GM19351 (cell line): Measurements from ENCODE around the gene ROPN1L.
"Not testable (repeated sequence)": the region's sequence is repeated elsewhere in the genome, so short reads cannot be mapped to it uniquely, and the experiment has no call there.

ENCODE experiments used
- ATAC-seq: cut with Tn5 transposase; IDR thresholded peaks from one replicate; pipeline ENCODE4 v1.9.1; 2021; ENCODE audit warnings: mild to moderate bottlenecking, moderate library complexity; ENCODE audit not compliant: unreplicated experiment

Gene ROPN1L

DNA sequence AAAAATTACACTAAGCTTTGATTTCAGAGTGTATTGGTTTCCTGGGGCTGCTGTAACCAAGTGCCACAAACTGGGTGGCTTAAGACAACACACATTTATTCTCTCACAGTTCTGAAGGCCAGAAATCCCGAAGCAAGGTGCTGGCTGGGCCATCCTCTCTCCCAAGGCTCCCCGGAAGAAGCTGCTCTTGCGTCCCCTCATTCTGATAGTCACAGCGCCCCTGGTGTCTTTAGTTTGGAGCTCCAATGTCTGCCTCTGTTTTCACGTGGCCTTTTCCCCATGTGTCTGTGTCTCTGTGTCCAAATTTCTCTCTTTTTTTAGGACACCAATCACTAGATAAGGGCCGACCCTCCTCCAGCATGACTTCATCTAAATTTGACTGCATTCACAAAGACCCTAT, 56.7 kb downstream of the ROPN1L start:
- no peak for ATAC-seq

DNA sequence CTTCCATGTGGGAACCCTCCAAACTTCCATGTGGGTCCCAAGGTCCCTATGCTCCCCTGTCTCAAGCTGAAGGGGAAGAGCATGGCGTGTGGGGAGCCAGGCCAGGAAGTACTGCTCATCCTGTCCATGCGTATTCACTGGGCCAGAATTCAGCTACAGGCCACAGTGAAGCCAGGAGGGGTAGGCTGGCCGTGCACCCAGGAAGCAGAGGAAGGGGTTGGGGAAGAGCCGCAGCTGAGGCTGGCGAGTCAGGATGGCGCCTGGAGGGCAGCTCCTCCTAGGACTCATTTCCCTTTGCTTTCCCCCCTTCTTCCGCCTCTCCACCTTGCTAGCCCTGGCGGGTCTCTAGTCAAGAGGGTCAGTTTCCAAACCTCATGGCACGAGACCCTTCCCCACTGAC, 57.4 kb downstream of the ROPN1L start:
- ATAC-seq = no peak

DNA sequence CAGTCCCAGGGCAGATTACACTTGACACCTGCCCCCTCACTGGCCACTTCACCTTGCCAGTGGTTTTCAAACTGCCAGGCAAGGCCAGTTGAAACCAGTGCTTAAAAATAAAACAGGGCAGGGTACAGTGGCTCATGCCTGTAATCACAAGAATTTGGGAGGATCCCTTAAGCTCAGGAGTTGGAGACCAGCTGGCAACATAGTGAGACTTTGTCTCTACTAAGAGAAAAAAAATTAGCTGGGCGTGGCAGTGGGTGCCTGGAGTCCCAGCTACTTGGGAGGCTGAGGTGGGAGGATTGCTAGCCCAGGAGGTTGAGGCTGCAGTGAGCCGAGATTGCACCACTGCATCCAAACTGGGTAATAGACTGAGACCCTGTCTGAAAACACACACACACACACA, 58.1 kb downstream of the ROPN1L start:
- no peak for ATAC-seq

DNA sequence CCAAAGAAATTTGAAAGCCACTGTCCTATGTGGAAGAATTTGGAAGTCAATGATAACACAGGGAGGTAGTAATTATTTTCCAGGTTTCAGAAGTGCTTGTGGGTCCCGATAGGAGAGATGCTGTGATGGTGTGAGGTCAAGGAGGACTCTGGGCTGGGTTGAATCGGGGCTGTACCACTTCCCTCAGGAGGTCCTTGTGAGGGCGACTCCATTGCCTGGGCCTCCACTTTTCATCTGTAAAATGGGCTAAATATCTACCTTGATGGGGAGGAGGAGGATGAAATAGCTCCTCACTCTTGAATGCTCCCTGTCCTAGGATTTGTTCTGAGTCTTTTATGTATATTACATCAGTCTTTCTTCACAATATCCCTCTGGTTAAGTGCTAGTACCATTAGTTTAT, 59.0 kb downstream of the ROPN1L start:
- ATAC-seq = no peak

DNA sequence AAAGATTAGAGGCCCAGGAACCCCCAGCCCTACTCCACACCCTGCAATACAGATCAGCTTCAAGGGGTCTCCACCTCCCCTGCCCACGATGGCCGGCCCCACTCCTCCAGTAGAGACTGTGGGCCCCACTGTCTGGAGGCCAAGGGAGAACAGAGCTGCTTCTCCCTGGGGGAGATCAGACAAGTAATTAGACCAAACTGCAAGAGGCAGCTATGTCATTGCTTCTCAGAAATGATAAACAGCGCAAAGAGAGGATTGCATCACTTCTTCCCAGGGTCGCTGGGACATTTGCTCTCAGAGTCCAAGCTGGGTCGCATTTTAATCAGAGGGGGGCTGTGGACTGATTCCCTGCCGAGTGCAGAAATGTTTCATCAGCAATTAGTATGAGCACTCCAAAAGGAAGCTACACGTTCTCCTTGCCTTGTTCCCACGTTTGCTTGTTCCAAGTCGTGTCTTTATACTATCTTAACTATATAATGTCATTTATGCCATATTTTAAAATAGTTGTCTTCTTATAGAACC, 59.9 kb downstream of the ROPN1L start:
- ATAC-seq = no peak

DNA sequence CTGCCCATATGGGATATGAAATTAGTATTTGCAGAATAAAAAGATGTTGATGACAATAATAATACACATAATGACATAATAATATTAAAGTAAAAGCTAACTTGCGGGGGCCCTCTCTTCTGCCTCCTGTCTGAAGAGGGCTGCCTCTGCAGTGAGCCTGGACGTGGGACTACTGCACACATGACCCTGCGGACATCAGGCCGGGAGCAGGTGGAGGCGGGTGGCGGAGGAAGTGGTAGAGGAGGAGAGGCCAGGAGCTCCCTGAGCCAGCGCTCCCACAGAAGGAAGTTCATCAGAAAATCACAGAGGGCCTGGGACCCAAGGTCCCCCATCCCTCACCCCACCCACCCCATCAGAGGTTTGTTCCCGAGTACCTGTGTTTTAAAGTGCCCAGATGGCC, 60.5 kb downstream of the ROPN1L start:
- ATAC-seq = no peak

DNA sequence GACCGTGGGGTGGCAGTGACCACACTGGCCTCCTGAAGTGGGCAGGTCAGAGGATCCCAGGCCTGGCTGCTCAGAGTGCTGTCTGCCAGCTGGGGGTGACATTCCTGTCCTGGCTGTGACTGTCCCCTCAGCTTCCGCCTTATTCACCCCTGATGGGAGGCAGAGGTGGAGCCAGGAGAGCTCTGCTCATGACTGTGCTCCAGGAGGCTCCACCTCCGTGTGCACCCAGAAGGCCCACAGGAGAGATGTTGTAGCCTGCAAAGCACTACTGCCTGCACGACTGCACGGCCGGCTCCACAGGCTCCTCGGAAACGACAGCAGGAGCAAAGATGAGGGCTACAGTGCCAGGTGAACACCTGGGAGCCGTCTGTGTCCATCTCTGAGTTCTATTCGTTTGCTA, 60.9 kb downstream of the ROPN1L start:
- no peak for ATAC-seq

DNA sequence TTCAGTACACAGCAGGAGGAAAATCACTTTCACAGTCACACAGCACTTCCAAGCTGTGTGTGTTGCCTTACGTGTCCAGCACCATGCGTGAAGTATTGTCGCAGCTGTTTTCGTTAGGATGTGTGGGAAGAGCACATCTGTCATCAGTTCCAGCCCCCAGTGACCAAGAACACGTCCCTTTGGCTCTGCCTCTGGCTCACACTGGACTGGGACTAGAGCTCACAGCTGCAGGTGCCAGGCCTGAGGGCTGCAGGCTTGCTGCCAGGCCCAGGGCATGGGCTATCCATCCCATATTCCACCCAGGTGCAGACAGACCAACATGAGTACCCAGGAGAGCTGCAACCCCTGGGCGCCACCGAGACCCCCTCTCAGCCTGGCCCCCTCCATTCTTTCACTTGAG, 61.6 kb downstream of the ROPN1L start:
- ATAC-seq = no peak

DNA sequence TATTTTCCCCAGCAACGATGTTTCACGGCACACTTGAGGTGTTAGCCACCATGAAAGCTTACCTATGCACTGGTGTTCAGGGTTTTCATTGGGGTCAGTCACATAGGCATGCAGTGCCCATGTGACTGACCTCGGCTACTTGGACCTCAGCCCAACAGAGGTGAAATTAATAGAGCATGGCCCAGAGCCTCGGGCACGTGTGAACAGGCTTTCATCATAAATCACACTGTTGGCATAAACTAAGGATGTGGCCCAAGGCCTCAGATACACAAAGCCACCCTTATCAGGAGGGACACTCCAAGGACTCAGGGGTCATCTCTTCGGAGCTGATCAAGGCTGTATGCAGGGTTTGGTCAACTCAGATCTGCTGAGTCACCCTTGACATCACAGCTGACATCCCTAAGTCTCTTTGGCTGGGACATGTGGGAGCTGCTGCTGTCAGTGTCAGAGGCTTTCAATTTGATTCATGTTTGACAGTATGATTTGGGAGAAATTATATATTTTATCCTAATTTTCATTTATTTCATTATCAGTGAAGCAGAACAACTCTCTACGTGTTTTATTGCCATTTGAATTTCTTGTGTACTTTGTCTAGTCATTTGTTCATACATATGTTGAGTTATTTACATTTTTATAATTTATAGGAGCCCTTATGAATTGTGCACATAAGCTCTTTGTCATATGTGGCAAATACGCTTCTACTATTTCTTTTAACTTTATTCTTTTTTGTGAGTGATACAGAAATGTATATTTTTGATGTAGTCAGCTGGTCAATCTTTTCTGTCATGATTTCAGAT, 62.5 kb downstream of the ROPN1L start:
- ATAC-seq = no peak

DNA sequence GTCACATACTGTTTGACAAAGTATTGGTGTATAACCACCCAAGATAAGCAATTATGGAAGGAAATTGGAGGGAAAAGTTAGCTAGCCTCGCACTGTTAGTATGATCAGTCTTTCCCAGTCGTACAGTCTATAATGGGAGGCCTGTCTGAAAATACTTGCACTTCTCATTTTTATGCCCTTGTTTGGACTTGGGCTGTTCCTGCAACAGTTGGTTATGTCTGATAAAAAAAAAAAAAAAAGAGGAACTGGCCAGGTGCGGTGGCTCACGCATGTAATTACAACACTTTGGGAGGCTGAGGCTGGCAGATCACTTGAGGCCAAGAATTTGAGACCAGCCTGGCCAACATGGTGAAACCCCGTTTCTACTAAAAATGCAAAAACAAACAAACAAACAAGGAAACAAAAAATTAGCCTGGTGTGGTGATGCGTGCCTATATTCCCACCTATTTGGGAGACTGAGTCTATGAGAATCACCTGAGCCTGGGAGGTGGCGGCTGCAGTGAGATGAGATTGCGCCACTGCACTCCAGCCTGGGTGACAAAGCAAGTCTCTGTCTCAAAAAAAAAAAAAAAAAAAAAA, 63.9 kb downstream of the ROPN1L start:
- peak; percentile 84 for ATAC-seq

DNA sequence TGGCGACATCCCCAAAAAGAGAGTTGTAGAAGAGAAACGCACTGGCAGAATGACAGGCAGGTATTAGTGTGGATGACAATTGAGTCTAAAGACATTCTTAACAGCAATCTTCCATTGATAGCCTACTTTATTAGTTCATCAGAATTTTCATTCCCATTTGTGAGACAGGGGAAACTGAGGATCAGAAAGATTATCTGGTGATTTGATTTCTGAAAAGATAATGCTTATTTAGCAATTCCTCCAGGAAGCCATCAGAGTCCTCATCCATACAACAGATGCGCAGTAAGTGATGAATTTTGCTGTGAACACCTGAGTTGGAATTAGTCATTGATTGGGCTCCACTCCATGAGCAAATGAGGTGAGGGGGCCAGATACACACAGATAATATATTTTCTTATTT, 64.9 kb downstream of the ROPN1L start:
- ATAC-seq = no peak

DNA sequence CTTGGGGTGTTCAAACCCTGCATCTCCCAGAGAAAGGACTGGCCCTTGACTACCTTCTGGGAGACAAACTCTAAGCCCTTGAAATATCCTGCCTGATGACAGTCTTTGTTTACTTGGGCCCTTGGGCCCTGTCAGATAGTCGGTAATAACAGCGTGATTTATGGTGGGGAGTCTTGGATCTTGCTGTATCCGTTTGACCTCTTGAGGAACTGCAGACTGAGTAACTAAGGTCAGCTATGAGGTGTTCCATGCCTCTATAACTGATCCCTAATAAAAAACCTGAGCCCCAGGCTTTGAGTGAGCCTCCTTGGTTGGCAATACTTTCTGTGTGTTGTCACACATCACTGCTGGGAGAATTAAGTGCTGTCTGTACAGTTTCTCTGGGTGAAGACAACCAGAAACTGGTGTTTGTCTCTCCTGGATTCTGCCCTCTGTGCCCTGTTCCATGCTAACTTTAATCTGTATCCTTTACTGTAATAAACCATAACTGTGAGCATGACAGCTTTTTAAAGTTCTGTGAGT, 66.0 kb downstream of the ROPN1L start:
- no peak for ATAC-seq

DNA sequence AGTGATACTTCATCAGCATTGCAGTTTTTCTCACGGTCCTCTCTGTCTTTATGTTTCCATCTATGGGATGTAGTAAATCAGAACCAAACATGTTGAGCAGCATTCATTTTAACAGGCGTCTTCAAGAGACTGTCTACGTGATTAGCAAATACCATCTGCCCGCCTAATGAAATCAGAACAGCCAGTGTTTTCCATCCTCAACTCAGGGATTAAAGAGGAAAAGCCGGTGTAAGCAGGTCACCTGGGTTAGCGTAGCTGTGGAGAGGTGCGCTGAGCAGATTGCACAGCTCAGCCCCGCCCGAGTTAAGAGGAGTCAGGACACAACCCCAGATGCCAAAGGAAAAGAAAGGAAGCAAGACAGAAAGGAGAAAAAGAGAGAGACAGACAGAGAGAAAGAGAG, 67.9 kb downstream of the ROPN1L start:
- ATAC-seq = no peak

DNA sequence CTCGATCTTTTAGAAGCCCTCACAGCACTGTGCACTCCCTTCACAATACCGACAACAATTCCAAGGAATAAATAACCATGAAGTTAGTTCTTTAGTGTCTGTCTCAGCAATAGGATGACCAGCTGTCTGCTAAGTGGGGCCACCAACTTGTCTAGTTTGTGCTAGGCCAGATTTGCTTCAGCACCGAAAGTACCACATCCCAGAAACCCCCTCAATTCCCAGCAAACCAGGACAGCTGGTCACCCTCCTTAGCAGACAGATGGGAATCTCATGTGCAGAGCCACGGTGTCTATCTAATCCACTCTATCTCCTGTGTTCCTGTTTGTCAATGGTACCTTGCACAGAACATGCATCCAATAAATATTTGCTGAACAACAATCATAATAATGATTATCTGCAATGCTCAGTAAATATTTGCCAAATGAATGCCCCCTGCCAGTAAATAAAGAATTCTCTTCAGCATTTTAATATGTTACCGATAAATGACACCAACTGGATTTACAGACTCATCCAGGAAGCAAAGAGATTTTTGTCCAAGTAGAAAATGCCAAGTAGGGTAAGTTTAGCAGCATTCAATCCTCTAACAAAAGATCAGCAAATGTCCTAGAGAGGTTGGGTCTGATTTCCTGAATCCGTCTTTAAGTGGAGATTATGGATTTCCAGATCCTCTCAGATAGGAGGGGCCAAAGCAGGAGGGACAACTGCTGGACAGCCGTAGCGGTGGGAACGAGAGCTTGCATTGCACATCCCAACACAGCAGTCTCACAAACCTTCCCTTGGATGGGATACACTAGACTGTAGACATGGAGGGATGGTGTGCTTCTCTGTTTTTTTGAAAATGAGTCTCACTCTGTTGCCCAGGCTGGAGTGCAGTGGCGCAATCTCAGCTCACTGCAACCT, 70.3 kb downstream of the ROPN1L start:
- no peak for ATAC-seq

DNA sequence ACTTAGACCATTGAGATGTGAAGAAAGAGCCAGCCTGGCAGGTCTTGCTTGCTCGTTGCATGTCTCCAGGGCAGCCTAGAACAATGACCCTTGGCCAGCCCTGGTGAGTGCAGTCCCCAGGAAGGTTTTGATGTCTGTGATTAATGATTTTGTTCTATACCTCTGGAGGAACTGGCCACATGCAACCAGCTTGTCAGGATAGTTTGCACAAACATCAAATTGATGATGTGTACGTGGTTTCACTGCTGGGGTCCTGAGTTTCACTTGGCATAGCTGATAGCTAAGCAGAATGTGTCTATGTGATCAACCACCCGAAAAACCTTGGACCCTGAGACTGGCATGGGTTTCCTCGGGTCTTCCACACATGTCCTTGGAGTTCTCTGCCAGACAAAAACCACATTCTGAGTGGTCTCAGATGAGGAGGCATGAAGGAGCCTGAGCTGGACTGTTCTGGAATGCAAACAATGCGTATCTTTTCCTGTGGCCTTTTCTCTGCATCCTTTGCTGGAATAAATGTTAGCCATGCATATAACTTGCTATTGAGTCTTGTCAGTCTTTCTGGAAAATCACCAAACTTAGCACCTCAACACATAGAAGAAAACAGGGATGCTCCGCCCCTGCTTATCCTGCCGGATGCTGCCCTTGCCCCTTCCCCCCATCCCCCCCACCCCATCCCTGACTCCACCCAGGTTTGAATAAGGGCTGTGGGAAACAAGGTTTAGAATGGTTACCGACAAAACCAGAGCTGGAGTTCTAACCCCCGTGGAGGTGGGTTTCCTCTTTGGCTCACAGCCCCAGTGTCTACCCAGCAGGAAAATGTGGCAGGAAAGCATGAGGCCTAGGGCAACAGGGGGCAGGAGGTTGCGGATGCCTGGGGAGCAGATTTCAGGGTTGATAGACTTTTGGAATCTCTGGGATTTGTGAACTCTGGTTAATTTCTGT, 72.1 kb downstream of the ROPN1L start:
- no peak for ATAC-seq

DNA sequence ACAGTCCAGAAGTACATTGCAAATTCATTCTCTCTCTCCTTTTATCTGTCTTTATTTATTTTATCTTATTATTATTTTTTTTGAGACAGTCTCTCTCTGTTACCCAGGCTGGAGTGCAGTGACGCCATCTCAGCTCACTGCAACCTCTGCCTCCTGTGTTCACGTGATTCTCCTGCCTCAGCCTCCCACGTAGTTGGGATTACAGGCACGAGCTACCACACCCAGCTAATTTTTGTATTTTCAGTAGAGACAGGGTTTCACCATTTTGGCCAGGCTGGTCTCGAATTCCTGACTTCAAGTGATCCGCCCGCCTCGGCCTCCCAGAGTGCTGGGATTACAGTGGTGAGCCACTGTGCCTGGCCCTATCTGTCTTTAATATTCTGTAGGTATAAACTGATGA, 72.9 kb downstream of the ROPN1L start:
- not testable (repeated sequence) for ATAC-seq
